ENCODE results near the gene PAQR5. TPM values are rescaled to one million over a fixed set of nuclear protein-coding genes. Genes with fewer than 3 reads are reported as not detected.

Gene PAQR5
- total RNA-seq, 2 donors from 2014 or later: 1.2 to 6.1 TPM

DNA sequence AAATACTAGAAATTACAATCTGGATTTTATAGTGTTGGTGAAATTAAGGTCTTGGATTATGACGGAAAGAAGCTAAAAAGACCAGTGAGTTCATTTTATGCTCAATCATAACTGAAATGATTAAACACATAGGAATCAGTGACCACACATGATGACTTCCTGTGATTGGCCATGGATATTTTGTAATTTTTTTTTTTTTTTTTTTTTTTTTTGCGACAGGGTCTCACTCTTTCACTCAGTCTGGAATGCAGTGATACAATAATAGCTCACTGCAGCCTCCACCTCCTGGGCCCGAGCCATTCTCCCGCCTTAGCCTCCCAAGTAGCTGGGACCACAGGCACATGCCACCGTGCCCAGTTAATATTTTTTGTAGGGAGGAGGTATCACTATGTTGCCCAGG is 47.4 kb downstream of the PAQR5 start:
- no peak overlapping the region for H3K4me3 ChIP-seq
- H3K27me3 ChIP-seq (replicated peaks; ENCODE audit: insufficient read depth): no peaks in the 10 kb centered on the region
- TF ChIP-seq CTCF (IDR thresholded peaks at IDR 0.05): no peak
- H3K36me3 ChIP-seq: no peaks in the 10 kb centered on the region
- ATAC-seq (ENCODE audit: insufficient number of reproducible peaks, low FRiP score, low read depth) (no peak), DNase-seq (ENCODE audit: low spot score) (no peak)
- no peak overlapping the region for H3K27ac ChIP-seq
- H3K4me1 ChIP-seq (ENCODE audit: control insufficient read depth in 1 of 2, low read depth in 2 of 2): no peaks in the 10 kb centered on the region
- H3K9me3 ChIP-seq: no peaks in the 10 kb centered on the region

DNA sequence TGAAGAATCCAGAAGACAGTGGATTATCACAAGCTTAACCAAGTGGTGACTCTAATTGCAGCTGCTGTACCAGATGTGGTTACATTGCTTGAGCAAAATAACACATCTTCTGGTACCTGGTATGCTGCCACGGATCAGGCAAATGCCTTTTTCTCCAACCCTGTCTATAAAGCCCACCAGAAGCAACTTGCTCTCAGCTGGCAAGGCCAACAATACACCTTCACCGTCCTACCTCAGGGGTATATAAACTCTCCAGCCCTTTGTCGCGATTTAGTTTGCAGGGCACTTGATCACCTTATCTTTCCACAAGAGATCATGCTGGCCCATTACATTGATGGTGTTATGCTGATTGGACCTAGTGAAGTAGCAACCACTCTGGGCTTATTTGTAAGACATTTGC is 52.6 kb downstream of the PAQR5 start:
- no peaks in the 10 kb centered on the region for H3K27me3 ChIP-seq (replicated peaks; ENCODE audit: insufficient read depth)
- no peaks in the 10 kb centered on the region for H3K9me3 ChIP-seq
- H3K36me3 ChIP-seq: no peaks in the 10 kb centered on the region
- no peak for TF ChIP-seq CTCF (IDR thresholded peaks at IDR 0.05)
- H3K27ac ChIP-seq: no peak overlapping the region
- H3K4me1 ChIP-seq (ENCODE audit: control insufficient read depth in 1 of 2, low read depth in 2 of 2): no peaks in the 10 kb centered on the region
- ATAC-seq (ENCODE audit: insufficient number of reproducible peaks, low FRiP score, low read depth): no peak
- DNase-seq (ENCODE audit: low spot score): no peak
- H3K4me3 ChIP-seq: no peak overlapping the region

DNA sequence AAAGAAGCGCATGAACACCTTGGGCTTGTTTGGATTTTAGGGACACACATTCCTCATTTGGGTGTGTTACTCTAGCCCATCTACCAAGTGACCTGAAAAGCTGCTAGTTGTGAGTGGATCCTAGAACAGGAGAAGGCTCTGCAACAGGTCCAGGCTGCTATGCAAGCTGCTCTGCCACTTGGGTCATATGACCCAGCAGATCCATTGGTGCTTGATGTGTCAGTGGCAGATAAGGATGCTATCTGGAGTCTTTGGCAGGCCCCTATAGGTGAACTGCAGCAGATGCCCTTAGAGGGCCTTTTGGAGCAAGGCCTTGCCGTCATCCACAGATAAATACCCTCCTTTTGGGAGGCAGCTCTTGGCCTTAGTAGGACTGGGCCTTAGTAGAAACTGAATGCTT is 53.2 kb downstream of the PAQR5 start:
- Histone ChIP-seq H3K4me3 (no peak overlapping the region), H3K4me1 (ENCODE audit: control insufficient read depth in 1 of 2, low read depth in 2 of 2) (no peaks in the 10 kb centered on the region), H3K27ac (no peak overlapping the region), H3K9me3 (no peaks in the 10 kb centered on the region), H3K27me3 (replicated peaks; ENCODE audit: insufficient read depth) (no peaks in the 10 kb centered on the region), H3K36me3 (no peaks in the 10 kb centered on the region)
- no peak for TF ChIP-seq CTCF (IDR thresholded peaks at IDR 0.05)
- no peak for DNase-seq (ENCODE audit: low spot score)
- no peak for ATAC-seq (ENCODE audit: insufficient number of reproducible peaks, low FRiP score, low read depth)

- Histone ChIP-seq H3K36me3 (no peaks in the 10 kb centered on the region), H3K27me3 (replicated peaks; ENCODE audit: insufficient read depth) (no peaks in the 10 kb centered on the region), H3K4me1 (ENCODE audit: control insufficient read depth in 1 of 2, low read depth in 2 of 2) (no peaks in the 10 kb centered on the region), H3K27ac (no peak overlapping the region), H3K4me3 (no peak overlapping the region), H3K9me3 (no peaks in the 10 kb centered on the region)
- no peak for ATAC-seq (ENCODE audit: insufficient number of reproducible peaks, low FRiP score, low read depth)
- DNase-seq (ENCODE audit: low spot score): no peak
- no peak for TF ChIP-seq CTCF (IDR thresholded peaks at IDR 0.05)
Observed at GRCh38 chr15:69357773-69358771, 59.4 kb downstream of the PAQR5 start.

- no peak for DNase-seq (ENCODE audit: low spot score)
- no peak for ATAC-seq (ENCODE audit: insufficient number of reproducible peaks, low FRiP score, low read depth)
- Histone ChIP-seq H3K36me3 (no peaks in the 10 kb centered on the region), H3K4me3 (no peak overlapping the region), H3K4me1 (ENCODE audit: control insufficient read depth in 1 of 2, low read depth in 2 of 2) (no peaks in the 10 kb centered on the region), H3K9me3 (no peaks in the 10 kb centered on the region), H3K27ac (no peak overlapping the region), H3K27me3 (replicated peaks; ENCODE audit: insufficient read depth) (no peaks in the 10 kb centered on the region)
- TF ChIP-seq CTCF (IDR thresholded peaks at IDR 0.05): no peak
Observed at GRCh38 chr15:69358850-69359249, 60.1 kb downstream of the PAQR5 start.

Data from thoracic aorta (tissue), 2 donors.